ENCODE data around the gene MRPL43. TPM values are rescaled to one million over a fixed set of nuclear protein-coding genes. Genes with fewer than 3 reads are reported as not detected.

Gene MRPL43
- total and polyA plus RNA-seq, 8 donors, result 31.0 to 93.5 (median 39.7) TPM

GRCh38 chr10:100980711-100981110 is 6.6 kb downstream of the MRPL43 start:
- intact Hi-C loops (cut with DNase I), result no loop called here
- Histone ChIP-seq H3K4me1 (peaks cover 0 to 3% (median 3%) of the 10 kb centered on the region in 3 donors), H3K27me3 (no peaks in the 10 kb centered on the region), H3K4me3 (no peak overlapping the region), H3K36me3 (peaks cover 0 to 19% (median 6%) of the 10 kb centered on the region in 3 donors), H3K27ac (no peak overlapping the region), H3K9me3 (no peaks in the 10 kb centered on the region)
- ATAC-seq (no peak), DNase-seq (peak in 3 of 6 donors; percentile 6 to 31 (median 27)), FAIRE-seq (no peak)
- TF ChIP-seq, protein P1, sequence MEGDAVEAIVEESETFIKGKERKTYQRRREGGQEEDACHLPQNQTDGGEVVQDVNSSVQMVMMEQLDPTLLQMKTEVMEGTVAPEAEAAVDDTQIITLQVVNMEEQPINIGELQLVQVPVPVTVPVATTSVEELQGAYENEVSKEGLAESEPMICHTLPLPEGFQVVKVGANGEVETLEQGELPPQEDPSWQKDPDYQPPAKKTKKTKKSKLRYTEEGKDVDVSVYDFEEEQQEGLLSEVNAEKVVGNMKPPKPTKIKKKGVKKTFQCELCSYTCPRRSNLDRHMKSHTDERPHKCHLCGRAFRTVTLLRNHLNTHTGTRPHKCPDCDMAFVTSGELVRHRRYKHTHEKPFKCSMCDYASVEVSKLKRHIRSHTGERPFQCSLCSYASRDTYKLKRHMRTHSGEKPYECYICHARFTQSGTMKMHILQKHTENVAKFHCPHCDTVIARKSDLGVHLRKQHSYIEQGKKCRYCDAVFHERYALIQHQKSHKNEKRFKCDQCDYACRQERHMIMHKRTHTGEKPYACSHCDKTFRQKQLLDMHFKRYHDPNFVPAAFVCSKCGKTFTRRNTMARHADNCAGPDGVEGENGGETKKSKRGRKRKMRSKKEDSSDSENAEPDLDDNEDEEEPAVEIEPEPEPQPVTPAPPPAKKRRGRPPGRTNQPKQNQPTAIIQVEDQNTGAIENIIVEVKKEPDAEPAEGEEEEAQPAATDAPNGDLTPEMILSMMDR (IDR thresholded peaks at IDR 0.05), result no peak
- WGBS, 2 donors, result 92 to 95% methylated on average over 7 of the region's 7 CpGs

DNA sequence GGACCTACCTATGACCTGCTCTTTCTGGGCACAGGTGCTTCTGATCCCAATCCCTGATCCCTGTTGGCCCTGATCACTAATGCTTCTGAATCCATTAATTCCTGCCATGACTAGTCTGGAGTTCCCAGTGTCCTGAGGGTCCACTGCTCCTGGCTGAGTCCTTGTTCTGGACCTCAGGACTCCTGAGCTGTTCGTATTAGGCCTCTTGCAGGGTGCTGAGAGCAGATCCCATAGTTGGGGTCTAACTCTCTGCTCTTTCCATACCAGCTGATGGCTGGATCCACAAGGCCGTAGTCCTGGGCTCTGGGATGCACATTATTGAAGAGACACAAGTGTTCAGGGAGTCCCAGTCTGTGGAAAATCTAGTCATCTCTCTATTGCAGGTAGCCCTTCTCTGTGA is 7.0 kb downstream of the MRPL43 start:
- H3K9me3 ChIP-seq, result no peaks in the 10 kb centered on the region
- TF ChIP-seq, protein P1 (IDR thresholded peaks at IDR 0.05), result no peak
- DNase-seq (no peak), ATAC-seq (no peak), FAIRE-seq (no peak)
- no peaks in the 10 kb centered on the region for H3K4me1 ChIP-seq
- H3K27ac ChIP-seq, result no peak overlapping the region
- no peaks in the 10 kb centered on the region for H3K27me3 ChIP-seq
- WGBS, 2 donors, result 88 to 91% methylated on average over 2 of the region's 2 CpGs
- peaks cover 0 to 19% (median 6%) of the 10 kb centered on the region in 3 donors for H3K36me3 ChIP-seq
- no peak overlapping the region for H3K4me3 ChIP-seq
- intact Hi-C loops (cut with DNase I), result no loop called here

GRCh38 chr10:100979791-100980272 is 7.5 kb downstream of the MRPL43 start:
- H3K9me3 ChIP-seq, result no peaks in the 10 kb centered on the region
- H3K27ac ChIP-seq, result no peak overlapping the region
- H3K4me1 ChIP-seq, result no peaks in the 10 kb centered on the region
- TF ChIP-seq, protein P1 (IDR thresholded peaks at IDR 0.05), result no peak
- intact Hi-C loops (cut with DNase I), result no loop called here
- no peak for ATAC-seq
- H3K36me3 ChIP-seq, result peaks cover 0 to 19% (median 6%) of the 10 kb centered on the region in 3 donors
- no peaks in the 10 kb centered on the region for H3K27me3 ChIP-seq
- H3K4me3 ChIP-seq, result no peak overlapping the region
- no peak for FAIRE-seq
- DNase-seq, result peak in 3 of 6 donors; percentile 13 to 66 (median 50)
- 90% methylated on average over 16 of the region's 16 CpGs for WGBS, 2 donors

GRCh38 chr10:100978901-100979195 is 8.4 kb downstream of the MRPL43 start:
- intact Hi-C loops (cut with DNase I), result no loop called here
- TF ChIP-seq, protein P1 (IDR thresholded peaks at IDR 0.05), result no peak
- Histone ChIP-seq H3K27ac (no peak overlapping the region), H3K9me3 (no peaks in the 10 kb centered on the region), H3K4me1 (no peaks in the 10 kb centered on the region), H3K4me3 (no peak overlapping the region), H3K36me3 (peaks cover 0 to 19% (median 6%) of the 10 kb centered on the region in 3 donors), H3K27me3 (no peaks in the 10 kb centered on the region)
- ATAC-seq (no peak), DNase-seq (peak in 3 of 6 donors; percentile 7 to 33 (median 30)), FAIRE-seq (no peak)
- 78 to 80% methylated on average over 10 of the region's 10 CpGs for WGBS, 2 donors

GRCh38 chr10:100978121-100978900 is 9.0 kb downstream of the MRPL43 start:
- peak in 1 of 6 donors; percentile 19 for DNase-seq
- H3K27ac ChIP-seq, result no peak overlapping the region
- WGBS, 2 donors, result 89 to 91% methylated on average over 13 of the region's 13 CpGs
- no peaks in the 10 kb centered on the region for H3K9me3 ChIP-seq
- no peak overlapping the region for H3K4me3 ChIP-seq
- FAIRE-seq, result no peak
- ATAC-seq, result no peak
- H3K4me1 ChIP-seq, result no peaks in the 10 kb centered on the region
- intact Hi-C loops (cut with DNase I), result no loop called here
- TF ChIP-seq, protein P1 (IDR thresholded peaks at IDR 0.05), result no peak
- no peaks in the 10 kb centered on the region for H3K27me3 ChIP-seq
- peaks cover 0 to 19% (median 6%) of the 10 kb centered on the region in 3 donors for H3K36me3 ChIP-seq
